ENCODE data around the gene CCT7. TPM values are rescaled to one million over a fixed set of nuclear protein-coding genes. Genes with fewer than 3 reads are reported as not detected.

CCT7 gene
- total and polyA plus RNA-seq, 2 donors (not counting 3 experiments of a cell fraction or from before 2014, with no cell fraction given) = 343 to 362 TPM

- no peak overlapping the region for H3K9ac ChIP-seq (replicated peaks; ENCODE audit: extremely low read depth, insufficient read depth, low read length)
- no peak overlapping the region for H3K4me2 ChIP-seq (ENCODE audit: insufficient read depth, low read length)
- H3K9me1 ChIP-seq (replicated peaks; ENCODE audit: control insufficient read depth, extremely low read depth, insufficient read depth, low read length) = no peaks in the 10 kb centered on the region
- ChIA-PET POLR2A (no interaction called here), CTCF (interaction anchor here (1.0 to 1.9 kb wide), 6 partner anchors 9 to 366 kb away, joined by 3 to 5 read pairs (median 4); no protein-coding TSS in a partner anchor)
- TF ChIP-seq FOS (IDR thresholded peaks at IDR 0.05; ENCODE audit: borderline replicate concordance, insufficient read depth, low read length) (no peak), MYC (IDR thresholded peaks at IDR 0.05; ENCODE audit: low read depth, low read length) (no peak), JUN (IDR thresholded peaks at IDR 0.05; ENCODE audit: borderline replicate concordance, insufficient read depth, insufficient read length, low read depth) (no peak), EZH2 (IDR thresholded peaks at IDR 0.05; ENCODE audit: borderline replicate concordance, low read depth, low read length, severe bottlenecking) (no peak), POLR2A (IDR thresholded peaks at IDR 0.05; ENCODE audit: low read depth, low read length) (no peak), MAX (IDR thresholded peaks at IDR 0.05; ENCODE audit: insufficient read depth, insufficient read length) (no peak), GATA2 (IDR thresholded peaks at IDR 0.05; ENCODE audit: insufficient read depth, insufficient read length, low read depth, low read length) (no peak), CTCF (IDR thresholded peaks at IDR 0.05; ENCODE audit: extremely low read depth in 1 of 2, insufficient read depth in 1 of 2, low read depth in 1 of 2, low read length in 2 of 2) (no peak)
- no peak overlapping the region for H3K4me3 ChIP-seq (replicated peaks in 1 of 3; ENCODE audit: insufficient read depth in 1 of 3, low read depth in 1 of 3, low read length in 3 of 3)
- dilution Hi-C loops (cut with MboI; ENCODE audit: extremely low pct_ligation_motif_present, low sequenced_read_pairs) (no loop called here), intact Hi-C loops (cut with micrococcal nuclease) (loop anchor here (5.0 kb wide), 1 partner anchor 98 kb away; no protein-coding TSS in a partner anchor)
- DNase-seq (ENCODE audit: low read depth, low spot score) = no peak
- no peaks in the 10 kb centered on the region for H3K79me2 ChIP-seq (ENCODE audit: control insufficient read depth, insufficient read depth, low read length)
- peaks cover 0 to 2% of the 10 kb centered on the region in 2 experiments for H3K36me3 ChIP-seq (ENCODE audit: control insufficient read depth in 2 of 2, extremely low read depth in 1 of 2, insufficient read depth in 2 of 2, low read length in 2 of 2)
- no peaks in the 10 kb centered on the region for H3K4me1 ChIP-seq (ENCODE audit: control insufficient read depth, extremely low read depth, insufficient read depth, low read length)
- H2AFZ ChIP-seq (ENCODE audit: low read depth, low read length) = no peak overlapping the region
- H3K9me3 ChIP-seq (replicated peaks; ENCODE audit: control insufficient read depth, insufficient read depth, low read length) = no peaks in the 10 kb centered on the region
- no TSS peak for BruUV-seq (replicated peaks)
- no peak for FAIRE-seq
- H3K27ac ChIP-seq (ENCODE audit: insufficient read depth, low read depth, low read length) = no peak overlapping the region
- no peaks in the 10 kb centered on the region for H4K20me1 ChIP-seq (replicated peaks; ENCODE audit: control insufficient read depth, extremely low read depth, insufficient read depth, low read length)
- H3K27me3 ChIP-seq (ENCODE audit: control insufficient read depth in 2 of 2, insufficient read depth in 2 of 2, low read length in 2 of 2) = no peaks in the 10 kb centered on the region
These were observed 25.7 kb downstream of the CCT7 start for GRCh38 chr2:73259704-73260337.

Data from endothelial cell of umbilical vein (primary cell).